Caco-2 (cell line): ENCODE measurements around the gene COL27A1. TPM values are rescaled to one million over a fixed set of nuclear protein-coding genes. Genes with fewer than 3 reads are reported as not detected.
"Not testable (repeated sequence)": the region's sequence is repeated elsewhere in the genome, so short reads cannot be mapped to it uniquely, and the experiment has no call there.

Experiments
- BruUV-seq: library from RNA; stranded (reverse); fragments of 400-500 nt; replicated peaks from 2 replicates; lab custom pipeline; 2021; lab: Mats Ljungman, UMichigan
- CTCF ChIA-PET: fragments of 300-600 bp; sonication (Branson Sonifier 250); formaldehyde crosslinking; loops from one replicate; lab custom pipeline; 2022; ENCODE audit warnings: antibody characterized with exemption; lab: Charles Lee
- POLR2A ChIA-PET: fragments of 300-600 bp; sonication (Branson Sonifier 250); formaldehyde crosslinking; loops from one replicate; lab custom pipeline; 2022; ENCODE audit warnings: antibody characterized with exemption; lab: Charles Lee
- DNase-seq, 2 experiments: peaks; one replicate each; pipeline versions ENCODE4 v3.0.0 to v3.0.0-alpha.2; 2020 to 2022
- H3K27me3 ChIP-seq: replicated peaks from 2 replicates; pipeline ENCODE4 v1.6.0; 2011; ENCODE audit warnings: low read length; ENCODE audit not compliant: control insufficient read depth, insufficient read depth
- H3K36me3 ChIP-seq: 2 replicates; pipeline ENCODE4 v1.5.1; 2011; ENCODE audit warnings: low read length; ENCODE audit not compliant: control insufficient read depth, insufficient read depth
- H3K4me1 ChIP-seq: fragments of 250-450 bp; sonication (Bioruptor Pico); 2 replicates; pipeline ENCODE4 v1.5.1; 2020; ENCODE audit warnings: mild to moderate bottlenecking
- H3K4me3 ChIP-seq: 2 replicates; pipeline ENCODE4 v1.5.1; 2011; ENCODE audit warnings: low read depth, mild to moderate bottlenecking, control low read depth, low read length
- H3K9me3 ChIP-seq: fragments of 250-450 bp; sonication (Bioruptor Pico); 2 replicates; pipeline ENCODE4 v1.5.1; 2020; ENCODE audit warnings: mild to moderate bottlenecking, moderate library complexity
- H3K27ac Mint-ChIP-seq: one replicate; pipeline ENCODE4 v1.8.0; 2022; ENCODE audit warnings: mixed read lengths; ENCODE audit not compliant: unreplicated experiment
- H3K27me3 Mint-ChIP-seq: one replicate; pipeline ENCODE4 v1.8.0; 2022; ENCODE audit warnings: mixed read lengths; ENCODE audit not compliant: insufficient read depth, unreplicated experiment
- H3K36me3 Mint-ChIP-seq: one replicate; pipeline ENCODE4 v1.8.0; 2022; ENCODE audit warnings: mild to moderate bottlenecking, mixed read lengths; ENCODE audit not compliant: insufficient read depth, unreplicated experiment
- H3K4me1 Mint-ChIP-seq: one replicate; pipeline ENCODE4 v1.8.0; 2022; ENCODE audit warnings: low read depth, mixed read lengths; ENCODE audit not compliant: unreplicated experiment
- H3K4me3 Mint-ChIP-seq: one replicate; pipeline ENCODE4 v1.8.0; 2022; ENCODE audit warnings: mild to moderate bottlenecking, moderate library complexity, mixed read lengths; ENCODE audit not compliant: unreplicated experiment
- H3K9me3 Mint-ChIP-seq: one replicate; pipeline ENCODE4 v1.8.0; 2022; ENCODE audit warnings: mixed read lengths; ENCODE audit not compliant: unreplicated experiment
- CTCF ChIP-seq, 2 experiments: fragments of 200-600 bp in 1 of 2; IDR thresholded peaks; 1 replicate in 1 of 2; 2 replicates in 1 of 2; pipeline versions ENCODE4 v1.5.1 to v1.8.0; 2011 to 2022; ENCODE audit warnings: antibody characterized with exemption in 1 of 2, control low read depth in 1 of 2, inconsistent platforms in 1 of 2, low read depth in 1 of 2, low read length in 1 of 2, mild to moderate bottlenecking in 1 of 2, moderate library complexity in 1 of 2; ENCODE audit not compliant: insufficient read depth in 1 of 2, severe bottlenecking in 1 of 2, unreplicated experiment in 1 of 2
- intact Hi-C: fragments of 100-400 bp; cut with micrococcal nuclease; formaldehyde crosslinking; loops from one replicate; pipeline ENCODE4 v1.10.0; 2022; ENCODE audit not compliant: unreplicated experiment
- total RNA-seq: library from RNA; stranded (reverse); gene quantifications from 2 replicates; pipeline ENCODE4 v1.2.3, GENCODE V29; 2022

COL27A1 gene
- total RNA-seq, 1 experiment from 2014 or later, result 31.1 TPM

- CTCF ChIA-PET, H3K36me3 Mint-ChIP-seq, H3K4me3 ChIP-seq, POLR2A ChIA-PET, H3K27ac Mint-ChIP-seq, H3K4me3 Mint-ChIP-seq, H3K9me3 ChIP-seq, H3K4me1 ChIP-seq, H3K36me3 ChIP-seq, BruUV-seq, H3K27me3 ChIP-seq, H3K9me3 Mint-ChIP-seq, H3K27me3 Mint-ChIP-seq, DNase-seq, H3K4me1 Mint-ChIP-seq, intact Hi-C loops: not testable (repeated sequence)
Observed at GRCh38 chr9:114322831-114323531, 167.6 kb downstream of the COL27A1 start, which contains the start of gene ORM1. Gene ORM1, plus strand, starts transcription at chr9:114323098. Its CDS starts 36 bp downstream, at chr9:114323134.

GRCh38 chr9:114323849-114324248 is 168.5 kb downstream of the COL27A1 start:
- H3K4me3 Mint-ChIP-seq, H3K27me3 ChIP-seq, H3K36me3 Mint-ChIP-seq, H3K27me3 Mint-ChIP-seq, H3K4me3 ChIP-seq, H3K9me3 ChIP-seq, DNase-seq, intact Hi-C loops, H3K27ac Mint-ChIP-seq, H3K36me3 ChIP-seq, POLR2A ChIA-PET, H3K4me1 Mint-ChIP-seq, CTCF ChIA-PET, H3K9me3 Mint-ChIP-seq, BruUV-seq: not testable (repeated sequence)
- H3K4me1 ChIP-seq, result peaks cover 14% of the 10 kb centered on the region

- DNase-seq, result no peak
- H3K36me3 ChIP-seq, result no peaks in the 10 kb centered on the region
- peaks cover 4% of the 10 kb centered on the region; the same call in 1 of the 2 replicates for H3K9me3 ChIP-seq
- POLR2A ChIA-PET, result no interaction called here
- no peaks in the 10 kb centered on the region for H3K9me3 Mint-ChIP-seq
- no peak overlapping the region for H3K4me3 ChIP-seq
- H3K27ac Mint-ChIP-seq, result no peak overlapping the region
- BruUV-seq, result no TSS peak
- peaks cover 20% of the 10 kb centered on the region for H3K4me1 ChIP-seq
- H3K27me3 Mint-ChIP-seq, result no peaks in the 10 kb centered on the region
- no peaks in the 10 kb centered on the region for H3K27me3 ChIP-seq
- TF ChIP-seq CTCF (IDR thresholded peaks at IDR 0.05; ENCODE audit: insufficient read depth in 1 of 2, low read depth in 1 of 2, low read length in 1 of 2, severe bottlenecking in 1 of 2, unreplicated experiment in 1 of 2), result no peak
- H3K4me1 Mint-ChIP-seq, result peaks cover under 1% of the 10 kb centered on the region
- CTCF ChIA-PET, result no interaction called here
- intact Hi-C loops, result no loop called here
- H3K36me3 Mint-ChIP-seq, result peaks cover under 1% of the 10 kb centered on the region
- H3K4me3 Mint-ChIP-seq, result no peak overlapping the region
Observed at GRCh38 chr9:114324492-114324891, 169.2 kb downstream of the COL27A1 start.

- H3K27me3 Mint-ChIP-seq, H3K9me3 ChIP-seq, H3K4me1 Mint-ChIP-seq, H3K36me3 ChIP-seq, H3K36me3 Mint-ChIP-seq, H3K4me3 ChIP-seq, BruUV-seq, H3K4me3 Mint-ChIP-seq, H3K9me3 Mint-ChIP-seq, intact Hi-C loops, CTCF ChIA-PET, H3K27ac Mint-ChIP-seq, DNase-seq, H3K27me3 ChIP-seq, POLR2A ChIA-PET: not testable (repeated sequence)
- H3K4me1 ChIP-seq, result peaks cover 20% of the 10 kb centered on the region
Observed at GRCh38 chr9:114324965-114325364, 169.6 kb downstream of the COL27A1 start.

GRCh38 chr9:114325684-114326254 is 170.4 kb downstream of the COL27A1 start:
- H3K4me3 Mint-ChIP-seq, H3K36me3 ChIP-seq, H3K9me3 ChIP-seq, H3K9me3 Mint-ChIP-seq, intact Hi-C loops, H3K27ac Mint-ChIP-seq, H3K27me3 Mint-ChIP-seq, DNase-seq, BruUV-seq, CTCF ChIA-PET, POLR2A ChIA-PET, H3K4me3 ChIP-seq, H3K36me3 Mint-ChIP-seq, H3K27me3 ChIP-seq, H3K4me1 Mint-ChIP-seq: not testable (repeated sequence)
- H3K4me1 ChIP-seq, result peaks cover 20% of the 10 kb centered on the region
